ENCODE results near the gene FBXO34. TPM values are rescaled to one million over a fixed set of nuclear protein-coding genes. Genes with fewer than 3 reads are reported as not detected.

FBXO34 gene
- total and polyA plus RNA-seq, 2 experiments from 2014 or later = 27.5 to 45.9 TPM

GRCh38 chr14:55297611-55298499, 26.6 kb downstream of the FBXO34 start:
- Histone ChIP-seq H4K20me1 (ENCODE audit: insufficient read depth, poor library complexity, severe bottlenecking) (peaks cover 36% of the 10 kb centered on the region), H3K27me3 (no peaks in the 10 kb centered on the region), H3K36me3 (replicated peaks; ENCODE audit: insufficient read depth, low read depth) (no peaks in the 10 kb centered on the region), H3K4me2 (peak overlapping the region; percentile 7), H3K9me3 (ENCODE audit: low read depth) (no peaks in the 10 kb centered on the region), H3K4me1 (ENCODE audit: insufficient read depth) (peaks cover 9% of the 10 kb centered on the region), H3K9me2 (replicated peaks; ENCODE audit: insufficient read depth) (no peaks in the 10 kb centered on the region), H3K27ac (peak overlapping the region; percentile 2), H3K79me2 (peaks cover 98% of the 10 kb centered on the region), H3K4me3 (no peak overlapping the region), H2AFZ (no peak overlapping the region)
- DNase-seq (ENCODE audit: low spot score) = peak; percentile 60
- 62% methylated on average over 6 of the region's 6 CpGs for WGBS (ENCODE audit: low lambda C conversion rate, missing lambda C conversion rate)
- TF ChIP-seq EZH2 (IDR thresholded peaks at IDR 0.05; ENCODE audit: borderline replicate concordance) (no peak), CTCF (IDR thresholded peaks at IDR 0.05; ENCODE audit: poor library complexity) (peak; percentile 32), EZH2phosphoT487 (IDR thresholded peaks at IDR 0.05; ENCODE audit: low read depth, severe bottlenecking, unreplicated experiment) (no peak)

GRCh38 chr14:55298500-55298822, 27.2 kb downstream of the FBXO34 start:
- peaks cover 98% of the 10 kb centered on the region for H3K79me2 ChIP-seq

GRCh38 chr14:55301437-55302121, 30.4 kb downstream of the FBXO34 start:
- Histone ChIP-seq H3K79me2 (peaks cover 98% of the 10 kb centered on the region), H3K4me2 (no peak overlapping the region), H3K36me3 (replicated peaks; ENCODE audit: insufficient read depth, low read depth) (no peaks in the 10 kb centered on the region), H3K27ac (peak overlapping the region; percentile 24), H4K20me1 (ENCODE audit: insufficient read depth, poor library complexity, severe bottlenecking) (peaks cover 20% of the 10 kb centered on the region), H3K4me1 (ENCODE audit: insufficient read depth) (peaks cover 10% of the 10 kb centered on the region), H3K27me3 (no peaks in the 10 kb centered on the region), H3K4me3 (no peak overlapping the region), H3K9me2 (replicated peaks; ENCODE audit: insufficient read depth) (no peaks in the 10 kb centered on the region), H2AFZ (no peak overlapping the region), H3K9me3 (ENCODE audit: low read depth) (no peaks in the 10 kb centered on the region)
- peak; percentile 15 for DNase-seq (ENCODE audit: low spot score)
- no peak for TF ChIP-seq EZH2 (IDR thresholded peaks at IDR 0.05; ENCODE audit: borderline replicate concordance)
- no peak for TF ChIP-seq CTCF (IDR thresholded peaks at IDR 0.05; ENCODE audit: poor library complexity)
- TF ChIP-seq EZH2phosphoT487 (IDR thresholded peaks at IDR 0.05; ENCODE audit: low read depth, severe bottlenecking, unreplicated experiment) = no peak
- WGBS (ENCODE audit: low lambda C conversion rate, missing lambda C conversion rate) = 86% methylated on average over 1 of the region's 1 CpG

More at GRCh38 chr14:55298500-55298822, 27.2 kb downstream of the FBXO34 start:
- no peak for TF ChIP-seq EZH2 (IDR thresholded peaks at IDR 0.05; ENCODE audit: borderline replicate concordance)
- no peak for TF ChIP-seq CTCF (IDR thresholded peaks at IDR 0.05; ENCODE audit: poor library complexity)
- TF ChIP-seq EZH2phosphoT487 (IDR thresholded peaks at IDR 0.05; ENCODE audit: low read depth, severe bottlenecking, unreplicated experiment) = no peak
- Histone ChIP-seq H3K4me2 (peak overlapping the region; percentile 7), H3K9me2 (replicated peaks; ENCODE audit: insufficient read depth) (no peaks in the 10 kb centered on the region), H3K27me3 (no peaks in the 10 kb centered on the region), H2AFZ (no peak overlapping the region), H4K20me1 (ENCODE audit: insufficient read depth, poor library complexity, severe bottlenecking) (peaks cover 35% of the 10 kb centered on the region), H3K4me1 (ENCODE audit: insufficient read depth) (peaks cover 10% of the 10 kb centered on the region), H3K4me3 (no peak overlapping the region), H3K36me3 (replicated peaks; ENCODE audit: insufficient read depth, low read depth) (no peaks in the 10 kb centered on the region), H3K9me3 (ENCODE audit: low read depth) (no peaks in the 10 kb centered on the region), H3K27ac (peak overlapping the region; percentile 2)
- DNase-seq (ENCODE audit: low spot score) = no peak
- over 99% methylated on average over 22 of the region's 22 CpGs for WGBS (ENCODE audit: low lambda C conversion rate, missing lambda C conversion rate)

Measured in hepatocyte (in vitro differentiated cells).